Thyroid gland (tissue), 4 donors: ENCODE data around the gene DNAH3. TPM values are rescaled to one million over a fixed set of nuclear protein-coding genes. Genes with fewer than 3 reads are reported as not detected.

Source experiments
- DNase-seq, 2 donors: peaks; one replicate each; pipeline ENCODE4 v3.0.0-alpha.2; 2019
- H3K27ac ChIP-seq, 3 donors: fragments of 200-600 bp; sonication (generic); 1 replicate in 2 of 3; 2 replicates in 1 of 3; pipeline ENCODE4 v1.5.1; 2016 to 2019; ENCODE audit warnings: mild to moderate bottlenecking in 1 of 3, moderate library complexity in 1 of 3
- H3K27me3 ChIP-seq: fragments of 200-600 bp; sonication (generic); one replicate; pipeline ENCODE4 v1.5.1; 2019
- H3K36me3 ChIP-seq, 2 donors: fragments of 200-600 bp; sonication (generic); one replicate each; pipeline ENCODE4 v1.5.1; 2016 to 2019
- H3K4me1 ChIP-seq, 2 donors: fragments of 200-600 bp; sonication (generic); one replicate each; pipeline ENCODE4 v1.5.1; 2017 to 2019
- H3K4me3 ChIP-seq, 3 donors: fragments of 200-600 bp; sonication (generic); replicated peaks in 1 of 3; 1 replicate in 2 of 3; 2 replicates in 1 of 3; pipeline ENCODE4 v1.5.1; 2016; ENCODE audit warnings: mild to moderate bottlenecking in 1 of 3
- H3K9me3 ChIP-seq: fragments of 200-600 bp; sonication (generic); one replicate; pipeline ENCODE4 v1.5.1; 2017
- POLR2A ChIP-seq, 2 donors: fragments of 450-650 bp; IDR thresholded peaks; one replicate each; pipeline ENCODE4 v1.6.1; 2017; ENCODE audit warnings: antibody characterized with exemption in 2 of 2, mild to moderate bottlenecking in 2 of 2, moderate library complexity in 1 of 2
- WGBS, 2 donors: methylation state at CpG; one replicate each; pipeline ENCODE4 v1.1.5; 2017; 5-methylcytosine and 5-hydroxymethylcytosine counted together
- intact Hi-C: fragments of 100-400 bp; cut with DNase I; formaldehyde crosslinking; loops from one replicate; pipeline ENCODE4 v1.15.1; 2023
- total RNA-seq, 4 donors: library from RNA; depleted of rRNA; stranded (reverse); fragments of >200 nt; gene quantifications; one replicate each; pipeline ENCODE4 v1.2.3, GENCODE V29; 2016
- TF ChIP-seq, protein P1 (sequence below), 6 experiments: fragments of 200-600 bp in 3 of 6; fragments of 450-650 bp in 3 of 6; sonication (generic) in 3 of 6; IDR thresholded peaks; one replicate each; pipeline ENCODE4 v1.5.1; 2016 to 2019; ENCODE audit warnings: antibody characterized with exemption in 6 of 6, mild to moderate bottlenecking in 2 of 6, inconsistent platforms in 1 of 6, moderate library complexity in 1 of 6

DNAH3 gene
- total RNA-seq, 4 donors from 2014 or later, result 0.15 TPM; not detected in 3

DNA sequence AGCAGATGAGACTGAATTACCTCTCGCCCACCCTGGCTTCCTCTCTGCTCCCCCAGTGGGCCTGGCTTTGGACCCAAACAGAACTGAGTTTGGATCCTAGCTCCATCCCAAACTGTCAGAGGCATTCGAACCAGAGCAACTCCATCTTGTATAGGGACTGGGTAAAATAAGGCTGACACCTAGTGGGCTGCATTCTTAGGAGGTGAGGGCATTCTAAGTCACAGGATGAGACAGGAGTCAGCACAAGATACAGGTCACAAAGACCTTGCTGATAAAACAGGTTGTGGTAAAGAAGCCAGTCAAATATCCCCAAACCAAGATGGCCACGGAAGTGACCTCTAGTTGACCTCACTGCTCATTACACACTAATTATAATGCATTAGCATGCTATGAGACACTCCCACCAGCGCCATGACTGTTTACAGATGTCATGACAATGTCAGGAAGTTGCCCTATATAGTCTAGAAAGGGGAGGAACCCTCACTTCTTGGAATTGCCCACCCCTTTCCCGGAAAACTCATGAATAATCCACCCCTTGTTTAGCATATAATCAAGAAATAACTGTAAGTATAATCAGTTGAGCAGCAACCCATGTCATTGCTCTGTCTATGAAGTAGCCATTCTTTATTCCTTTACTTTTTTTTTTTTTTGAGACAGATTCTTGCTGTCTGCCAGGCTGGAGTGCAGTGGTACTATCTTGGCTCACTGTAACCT, 205.6 kb downstream of the DNAH3 start:
- Histone ChIP-seq H3K27me3 (no peaks in the 10 kb centered on the region), H3K27ac (no peak overlapping the region), H3K9me3 (no peaks in the 10 kb centered on the region), H3K4me3 (no peak overlapping the region), H3K36me3 (no peaks in the 10 kb centered on the region), H3K4me1 (no peaks in the 10 kb centered on the region)
- DNase-seq, result no peak
- 83 to 88% methylated on average over 5 of the region's 5 CpGs for WGBS, 2 donors
- intact Hi-C loops, result no loop called here
- TF ChIP-seq, protein P1, sequence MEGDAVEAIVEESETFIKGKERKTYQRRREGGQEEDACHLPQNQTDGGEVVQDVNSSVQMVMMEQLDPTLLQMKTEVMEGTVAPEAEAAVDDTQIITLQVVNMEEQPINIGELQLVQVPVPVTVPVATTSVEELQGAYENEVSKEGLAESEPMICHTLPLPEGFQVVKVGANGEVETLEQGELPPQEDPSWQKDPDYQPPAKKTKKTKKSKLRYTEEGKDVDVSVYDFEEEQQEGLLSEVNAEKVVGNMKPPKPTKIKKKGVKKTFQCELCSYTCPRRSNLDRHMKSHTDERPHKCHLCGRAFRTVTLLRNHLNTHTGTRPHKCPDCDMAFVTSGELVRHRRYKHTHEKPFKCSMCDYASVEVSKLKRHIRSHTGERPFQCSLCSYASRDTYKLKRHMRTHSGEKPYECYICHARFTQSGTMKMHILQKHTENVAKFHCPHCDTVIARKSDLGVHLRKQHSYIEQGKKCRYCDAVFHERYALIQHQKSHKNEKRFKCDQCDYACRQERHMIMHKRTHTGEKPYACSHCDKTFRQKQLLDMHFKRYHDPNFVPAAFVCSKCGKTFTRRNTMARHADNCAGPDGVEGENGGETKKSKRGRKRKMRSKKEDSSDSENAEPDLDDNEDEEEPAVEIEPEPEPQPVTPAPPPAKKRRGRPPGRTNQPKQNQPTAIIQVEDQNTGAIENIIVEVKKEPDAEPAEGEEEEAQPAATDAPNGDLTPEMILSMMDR (IDR thresholded peaks at IDR 0.05), result no peak
- no peak for TF ChIP-seq POLR2A (IDR thresholded peaks at IDR 0.05)

DNA sequence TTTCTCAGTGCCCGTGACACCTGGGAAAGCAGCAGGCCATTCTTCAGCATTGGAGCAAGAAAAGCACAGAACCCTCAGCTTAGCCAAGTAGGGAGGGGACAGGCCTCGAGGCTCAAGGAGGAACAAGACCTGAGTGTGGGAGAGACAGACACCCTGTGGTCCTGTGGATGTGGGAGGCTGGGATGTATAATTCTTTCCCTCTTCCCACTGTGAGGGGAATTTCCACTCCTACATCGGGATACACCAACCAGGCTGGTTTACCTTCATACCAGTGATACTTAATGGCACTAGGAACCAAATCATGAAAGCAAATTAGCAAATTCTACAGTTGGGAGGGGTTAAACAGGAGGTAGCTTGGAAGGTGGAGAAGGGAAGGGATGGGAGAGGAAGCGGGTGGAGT, 208.4 kb downstream of the DNAH3 start:
- Histone ChIP-seq H3K27me3 (no peaks in the 10 kb centered on the region), H3K9me3 (no peaks in the 10 kb centered on the region), H3K36me3 (no peaks in the 10 kb centered on the region), H3K27ac (no peak overlapping the region), H3K4me3 (no peak overlapping the region), H3K4me1 (no peaks in the 10 kb centered on the region)
- DNase-seq, result no peak
- TF ChIP-seq, protein P1 (IDR thresholded peaks at IDR 0.05), result no peak
- no peak for TF ChIP-seq POLR2A (IDR thresholded peaks at IDR 0.05)
- WGBS, 2 donors, result 68 to 82% methylated on average over 4 of the region's 4 CpGs
- intact Hi-C loops, result no loop called here

DNA sequence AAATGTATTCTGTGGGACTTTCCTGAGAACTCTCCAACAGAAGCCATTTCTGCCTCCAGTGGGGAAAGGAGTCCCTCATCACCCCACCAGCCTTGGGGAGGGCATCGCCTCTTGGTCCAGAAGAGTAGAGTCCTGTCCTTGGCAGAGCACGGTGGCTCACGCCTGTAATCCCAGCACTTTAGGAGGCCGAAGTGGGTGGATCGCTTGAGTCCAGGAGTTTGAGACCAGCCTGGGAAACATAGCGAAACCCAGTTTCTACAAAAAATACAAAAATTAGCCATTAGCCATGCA, 209.1 kb downstream of the DNAH3 start:
- H3K27ac ChIP-seq, result no peak overlapping the region
- no peaks in the 10 kb centered on the region for H3K27me3 ChIP-seq
- TF ChIP-seq, protein P1 (IDR thresholded peaks at IDR 0.05), result no peak
- TF ChIP-seq POLR2A (IDR thresholded peaks at IDR 0.05), result no peak
- WGBS, 2 donors, result 97 to 100% methylated on average over 6 of the region's 6 CpGs
- no peak for DNase-seq
- H3K4me1 ChIP-seq, result no peaks in the 10 kb centered on the region
- H3K36me3 ChIP-seq, result no peaks in the 10 kb centered on the region
- no peaks in the 10 kb centered on the region for H3K9me3 ChIP-seq
- H3K4me3 ChIP-seq, result no peak overlapping the region
- intact Hi-C loops, result no loop called here

DNA sequence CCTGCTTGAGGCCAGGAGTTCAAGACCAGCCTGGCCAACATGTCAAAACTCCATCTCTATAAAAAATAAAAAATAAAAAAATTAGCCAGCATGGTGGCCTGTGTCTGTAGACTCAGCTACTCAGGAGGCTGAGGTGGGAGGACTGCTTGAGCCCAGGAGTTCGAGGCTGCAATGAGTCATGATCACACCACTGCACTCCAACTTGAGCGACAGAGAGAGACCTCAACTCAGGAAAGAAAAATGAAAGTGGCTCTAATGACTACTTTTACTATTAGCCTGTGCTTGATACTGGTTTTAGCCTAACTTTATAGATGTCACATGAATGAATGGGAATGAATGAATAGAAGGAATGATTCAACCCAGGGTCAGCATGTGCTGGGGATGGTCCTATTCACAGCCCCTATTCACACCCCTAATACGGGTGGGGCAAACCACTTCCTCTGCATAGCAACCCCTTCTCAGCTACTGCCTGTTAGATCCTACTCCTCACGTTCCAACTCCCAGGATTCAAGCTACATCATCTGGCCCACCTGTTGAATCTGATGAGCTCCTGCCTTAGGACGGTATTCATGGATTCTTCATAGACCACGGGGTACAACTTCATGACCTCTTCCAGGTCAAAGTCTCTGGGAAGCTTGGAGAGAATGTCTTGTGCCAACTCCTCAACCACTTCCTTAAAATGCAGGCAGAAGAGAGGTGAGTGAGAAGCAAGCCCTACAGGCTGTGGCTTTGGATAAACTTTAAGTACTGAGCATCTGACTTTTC, 209.6 kb downstream of the DNAH3 start:
- Histone ChIP-seq H3K27me3 (no peaks in the 10 kb centered on the region), H3K36me3 (no peaks in the 10 kb centered on the region), H3K4me3 (no peak overlapping the region), H3K9me3 (no peaks in the 10 kb centered on the region), H3K27ac (no peak overlapping the region), H3K4me1 (no peaks in the 10 kb centered on the region)
- no peak for TF ChIP-seq POLR2A (IDR thresholded peaks at IDR 0.05)
- TF ChIP-seq, protein P1 (IDR thresholded peaks at IDR 0.05), result no peak
- intact Hi-C loops, result no loop called here
- 81 to 86% methylated on average over 6 of the region's 6 CpGs for WGBS, 2 donors
- no peak for DNase-seq

DNA sequence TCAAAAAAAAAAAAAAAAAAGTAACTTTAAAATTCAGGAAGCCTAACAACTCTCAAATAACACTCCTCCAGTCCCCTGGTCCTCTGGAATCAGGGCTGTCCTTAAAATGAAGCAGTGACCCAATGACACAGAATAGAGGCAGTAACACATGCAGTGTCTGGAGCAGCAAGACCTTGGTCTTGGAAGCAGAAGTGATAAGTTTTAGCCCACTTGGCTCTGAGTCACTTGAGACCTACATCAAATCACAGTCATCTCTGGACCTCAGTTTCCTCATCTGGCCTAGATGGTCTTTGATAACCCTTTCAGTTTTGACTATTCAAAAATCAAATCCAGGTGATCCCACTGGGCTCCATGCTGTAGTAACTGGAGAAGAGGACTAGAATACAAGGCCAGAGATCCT, 211.0 kb downstream of the DNAH3 start:
- Histone ChIP-seq H3K27ac (no peak overlapping the region), H3K9me3 (no peaks in the 10 kb centered on the region), H3K4me3 (no peak overlapping the region), H3K36me3 (no peaks in the 10 kb centered on the region), H3K27me3 (no peaks in the 10 kb centered on the region), H3K4me1 (no peaks in the 10 kb centered on the region)
- intact Hi-C loops, result no loop called here
- DNase-seq, result no peak
- TF ChIP-seq, protein P1 (IDR thresholded peaks at IDR 0.05), result no peak
- TF ChIP-seq POLR2A (IDR thresholded peaks at IDR 0.05), result no peak
